Measurements from ENCODE around the gene LRRC42. TPM values are rescaled to one million over a fixed set of nuclear protein-coding genes. Genes with fewer than 3 reads are reported as not detected.

LRRC42 gene
- total and polyA plus RNA-seq, 8 donors = 2.9 to 23.5 (median 13.4) TPM

DNA sequence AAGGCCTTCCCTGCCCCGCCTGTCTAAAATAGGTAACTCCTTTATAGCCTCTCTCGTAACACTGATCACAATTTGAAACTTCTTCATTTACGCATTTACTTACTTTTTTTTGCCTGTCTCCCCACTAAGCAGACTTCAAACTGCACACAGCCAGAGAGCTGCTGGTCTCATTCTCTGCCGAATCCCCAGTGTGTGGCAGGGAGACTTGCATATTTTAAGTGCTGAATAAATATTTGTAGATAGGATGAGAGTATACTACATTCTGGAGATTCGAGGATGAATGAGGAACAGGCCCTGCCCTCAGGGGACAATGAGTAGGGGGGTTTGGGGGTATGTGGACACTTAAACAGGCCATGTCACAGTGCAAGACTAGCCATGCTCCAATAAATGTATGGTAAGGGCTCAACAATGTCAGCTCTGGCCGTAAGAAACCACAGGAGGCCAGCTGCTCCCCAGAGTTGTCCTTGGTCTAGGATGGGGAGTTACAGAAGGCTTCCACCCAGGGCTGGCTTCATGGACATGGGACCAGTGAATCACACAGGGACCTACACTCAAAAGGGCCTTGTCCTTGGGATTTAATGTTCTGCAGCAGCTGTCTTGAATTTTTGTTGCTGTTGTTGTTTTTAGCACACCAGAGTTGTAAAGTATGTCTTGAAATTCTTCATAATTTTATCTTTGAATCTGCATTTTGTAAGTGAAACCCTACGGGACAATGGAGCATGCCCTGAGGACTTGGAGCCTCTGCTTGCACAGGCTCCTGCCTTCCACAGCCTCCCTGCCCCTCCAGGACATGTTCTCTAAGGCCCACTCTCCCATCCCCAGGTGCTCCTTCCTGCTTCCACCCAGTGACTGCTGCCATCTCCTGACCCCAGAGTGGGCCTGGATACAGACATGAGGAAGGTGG is 43.7 kb upstream of the LRRC42 start:
- Histone ChIP-seq H3K9me3 (no peaks in the 10 kb centered on the region), H3K4me1 (peaks cover 8 to 33% (median 23%) of the 10 kb centered on the region in 4 donors), H3K27me3 (no peaks in the 10 kb centered on the region), H3K36me3 (peaks cover 0 to 7% (median 3%) of the 10 kb centered on the region in 4 donors), H3K4me3 (no peak overlapping the region), H3K27ac (no peak overlapping the region)
- intact Hi-C loops (cut with DNase I; ENCODE audit: low total_unique reads) = no loop called here
- no peak for DNase-seq
- no peak for TF ChIP-seq EP300 (IDR thresholded peaks at IDR 0.05)
- no peak for TF ChIP-seq POLR2AphosphoS5 (IDR thresholded peaks at IDR 0.05)
- TF ChIP-seq, protein P1, sequence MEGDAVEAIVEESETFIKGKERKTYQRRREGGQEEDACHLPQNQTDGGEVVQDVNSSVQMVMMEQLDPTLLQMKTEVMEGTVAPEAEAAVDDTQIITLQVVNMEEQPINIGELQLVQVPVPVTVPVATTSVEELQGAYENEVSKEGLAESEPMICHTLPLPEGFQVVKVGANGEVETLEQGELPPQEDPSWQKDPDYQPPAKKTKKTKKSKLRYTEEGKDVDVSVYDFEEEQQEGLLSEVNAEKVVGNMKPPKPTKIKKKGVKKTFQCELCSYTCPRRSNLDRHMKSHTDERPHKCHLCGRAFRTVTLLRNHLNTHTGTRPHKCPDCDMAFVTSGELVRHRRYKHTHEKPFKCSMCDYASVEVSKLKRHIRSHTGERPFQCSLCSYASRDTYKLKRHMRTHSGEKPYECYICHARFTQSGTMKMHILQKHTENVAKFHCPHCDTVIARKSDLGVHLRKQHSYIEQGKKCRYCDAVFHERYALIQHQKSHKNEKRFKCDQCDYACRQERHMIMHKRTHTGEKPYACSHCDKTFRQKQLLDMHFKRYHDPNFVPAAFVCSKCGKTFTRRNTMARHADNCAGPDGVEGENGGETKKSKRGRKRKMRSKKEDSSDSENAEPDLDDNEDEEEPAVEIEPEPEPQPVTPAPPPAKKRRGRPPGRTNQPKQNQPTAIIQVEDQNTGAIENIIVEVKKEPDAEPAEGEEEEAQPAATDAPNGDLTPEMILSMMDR (IDR thresholded peaks at IDR 0.05) = no peak
- no peak for TF ChIP-seq POLR2A (IDR thresholded peaks at IDR 0.05)
- 58 to 68% (median 64%) methylated on average over 7 of the region's 7 CpGs for WGBS, 5 donors

DNA sequence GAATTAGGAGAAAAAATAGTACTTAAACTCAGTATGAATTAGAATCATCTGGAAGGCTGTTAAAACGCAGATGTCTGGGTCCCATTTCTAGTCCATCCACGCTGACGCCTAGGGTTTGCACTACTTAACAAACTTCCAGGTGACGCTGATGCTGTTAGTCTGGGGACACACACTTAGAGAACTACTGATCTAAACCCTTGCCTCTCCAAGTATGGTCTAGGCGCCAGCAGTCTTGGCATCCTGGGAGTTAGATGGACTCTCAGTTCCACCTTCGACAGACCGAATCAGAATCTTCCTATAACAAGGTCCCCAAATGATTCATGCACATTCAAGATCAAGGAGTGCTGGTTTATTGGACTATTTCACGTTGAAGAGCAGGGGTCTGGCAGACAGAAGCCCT is 40.6 kb upstream of the LRRC42 start:
- no peak overlapping the region for H3K4me3 ChIP-seq
- WGBS, 5 donors = 90 to 98% (median 96%) methylated on average over 8 of the region's 8 CpGs
- H3K27me3 ChIP-seq = no peaks in the 10 kb centered on the region
- no peak for DNase-seq
- no peak overlapping the region for H3K27ac ChIP-seq
- H3K9me3 ChIP-seq = no peaks in the 10 kb centered on the region
- H3K4me1 ChIP-seq = peaks cover 0 to 20% (median 8%) of the 10 kb centered on the region in 4 donors
- TF ChIP-seq POLR2A (IDR thresholded peaks at IDR 0.05) = no peak
- peaks cover 0 to 7% (median 3%) of the 10 kb centered on the region in 4 donors for H3K36me3 ChIP-seq
- intact Hi-C loops (cut with DNase I; ENCODE audit: low total_unique reads) = no loop called here

DNA sequence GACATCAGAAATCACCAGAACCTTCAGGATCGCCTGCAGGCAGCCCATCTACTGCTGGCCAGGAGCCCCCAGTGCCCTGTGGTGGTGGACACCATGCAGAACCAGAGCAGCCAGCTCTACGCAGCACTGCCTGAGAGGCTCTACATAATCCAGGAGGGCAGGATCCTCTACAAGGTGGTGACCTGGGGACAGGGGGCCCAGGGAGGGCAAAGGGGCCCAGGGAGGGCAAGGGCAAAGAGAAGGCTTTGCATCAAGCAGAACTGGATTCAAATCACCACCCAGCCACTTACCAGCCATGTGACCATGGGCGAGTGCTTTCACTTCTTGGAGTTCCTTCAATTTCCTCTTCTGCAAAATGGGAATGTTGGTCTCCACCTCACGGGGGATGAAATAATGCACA is 40.0 kb upstream of the LRRC42 start:
- H3K27me3 ChIP-seq = no peaks in the 10 kb centered on the region
- no peak for DNase-seq
- no peaks in the 10 kb centered on the region for H3K9me3 ChIP-seq
- intact Hi-C loops (cut with DNase I; ENCODE audit: low total_unique reads) = no loop called here
- H3K4me3 ChIP-seq = no peak overlapping the region
- no peak for TF ChIP-seq EP300 (IDR thresholded peaks at IDR 0.05)
- WGBS, 5 donors = 89 to 97% (median 93%) methylated on average over 4 of the region's 4 CpGs
- peaks cover 0 to 21% (median 9%) of the 10 kb centered on the region in 4 donors for H3K4me1 ChIP-seq
- peaks cover 0 to 7% (median 3%) of the 10 kb centered on the region in 4 donors for H3K36me3 ChIP-seq
- H3K27ac ChIP-seq = no peak overlapping the region

DNA sequence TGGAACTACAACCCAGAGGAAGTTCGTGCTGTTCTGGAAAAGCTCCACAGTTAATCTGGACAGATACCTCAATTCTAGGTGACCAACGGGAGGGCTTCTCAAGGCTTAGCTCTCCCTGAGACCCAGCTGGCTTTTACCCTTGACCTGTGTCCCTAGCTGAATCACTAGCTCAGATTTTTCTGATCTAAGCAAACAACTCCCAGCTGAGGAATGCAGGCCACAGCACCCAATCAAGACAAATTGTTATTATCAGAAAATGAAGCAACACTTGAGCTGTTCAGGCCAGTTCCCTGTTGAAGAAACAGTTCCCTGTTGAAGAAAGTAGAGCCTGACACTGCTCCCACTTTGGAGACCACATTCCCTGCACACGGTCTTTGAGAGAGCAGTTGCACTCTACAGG is 36.2 kb upstream of the LRRC42 start:
- Histone ChIP-seq H3K9me3 (no peaks in the 10 kb centered on the region), H3K36me3 (peaks cover 0 to 23% (median 11%) of the 10 kb centered on the region in 4 donors), H3K27me3 (no peaks in the 10 kb centered on the region), H3K4me1 (peaks cover 0 to 12% (median 6%) of the 10 kb centered on the region in 4 donors), H3K4me3 (no peak overlapping the region), H3K27ac (no peak overlapping the region)
- peak in 1 of 2 donors; percentile 35 for DNase-seq
- intact Hi-C loops (cut with DNase I; ENCODE audit: low total_unique reads) = no loop called here
- TF ChIP-seq, protein P1 (IDR thresholded peaks at IDR 0.05) = no peak
- TF ChIP-seq POLR2AphosphoS5 (IDR thresholded peaks at IDR 0.05) (no peak), EP300 (IDR thresholded peaks at IDR 0.05) (no peak)
- WGBS, 5 donors = 51 to 76% (median 61%) methylated on average over 3 of the region's 3 CpGs

DNA sequence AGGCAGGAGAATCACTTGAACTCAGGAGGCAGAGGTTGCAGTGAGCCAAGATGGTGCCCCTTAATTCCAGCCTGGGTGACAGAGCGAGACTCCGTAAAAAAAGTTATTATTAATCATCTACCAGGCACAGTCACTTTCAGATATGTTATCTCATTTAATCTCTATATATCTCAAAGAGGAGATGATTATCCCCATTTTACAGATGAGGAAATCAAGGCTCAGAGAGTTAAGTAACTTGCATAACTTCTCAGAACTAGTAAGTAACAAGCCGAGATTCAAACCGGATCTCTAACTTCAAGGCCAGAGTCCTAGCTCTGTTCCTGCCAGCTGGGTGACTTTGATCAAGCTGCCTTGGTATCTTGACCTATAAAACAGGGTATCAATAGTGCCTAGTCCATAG is 34.7 kb upstream of the LRRC42 start:
- DNase-seq = no peak
- H3K9me3 ChIP-seq = no peaks in the 10 kb centered on the region
- no peak overlapping the region for H3K27ac ChIP-seq
- WGBS, 5 donors = 89 to 97% (median 94%) methylated on average over 4 of the region's 4 CpGs
- H3K27me3 ChIP-seq = no peaks in the 10 kb centered on the region
- TF ChIP-seq POLR2A (IDR thresholded peaks at IDR 0.05) (no peak), POLR2AphosphoS5 (IDR thresholded peaks at IDR 0.05) (no peak), EP300 (IDR thresholded peaks at IDR 0.05) (no peak)
- TF ChIP-seq, protein P1 (IDR thresholded peaks at IDR 0.05) = no peak
- H3K4me3 ChIP-seq = no peak overlapping the region
- peaks cover 0 to 24% (median 18%) of the 10 kb centered on the region in 4 donors for H3K36me3 ChIP-seq
- H3K4me1 ChIP-seq = peaks cover 0 to 17% (median 8%) of the 10 kb centered on the region in 4 donors
- intact Hi-C loops (cut with DNase I; ENCODE audit: low total_unique reads) = no loop called here
